AG08396 (cell line): ENCODE results near the gene MINDY4.

Source experiments
- DNase-seq: peaks from one replicate; pipeline ENCODE4 v3.0.0; 2012; ENCODE audit warnings: low spot score, mixed read lengths

Gene MINDY4

DNA sequence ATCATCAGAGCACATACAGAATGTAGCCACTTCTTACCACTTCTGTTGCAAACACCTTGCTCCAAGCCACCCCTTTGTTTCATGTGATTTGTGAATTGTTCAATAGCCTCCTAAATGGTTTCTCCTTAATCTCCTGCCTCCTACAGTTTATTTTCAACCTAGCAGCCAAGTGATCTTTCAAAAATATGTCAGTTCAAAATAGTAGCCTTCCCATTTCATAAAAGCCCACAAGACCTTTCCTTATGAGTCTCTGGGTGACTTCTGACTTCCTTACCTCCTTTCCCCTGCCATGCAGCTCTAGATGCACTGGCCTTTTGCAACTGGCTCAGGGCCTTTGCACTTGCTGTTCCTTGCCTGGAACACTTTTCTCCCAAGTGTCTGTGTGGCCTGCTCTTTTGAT is 4.8 kb downstream of the MINDY4 start:
- no peak for DNase-seq

DNA sequence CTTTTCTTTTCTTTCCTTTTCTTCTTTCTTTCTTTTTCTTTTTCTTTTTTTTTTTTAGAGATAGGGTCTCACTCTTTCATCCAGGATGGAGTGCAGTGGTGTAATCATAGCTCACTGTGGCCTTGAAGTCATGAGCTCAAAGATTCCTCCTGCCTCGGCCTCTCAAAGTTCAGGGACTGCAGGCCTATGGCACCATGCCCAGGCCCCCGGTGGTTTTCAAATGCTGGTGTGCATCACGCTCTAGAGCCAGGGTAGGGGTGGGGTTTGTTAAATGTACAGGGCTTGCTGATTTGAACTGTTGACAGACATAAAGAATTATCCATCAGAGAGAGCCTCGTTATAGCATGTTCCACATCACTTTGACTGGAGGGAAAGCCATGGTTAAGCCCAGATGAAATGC is 5.8 kb downstream of the MINDY4 start:
- no peak for DNase-seq

DNA sequence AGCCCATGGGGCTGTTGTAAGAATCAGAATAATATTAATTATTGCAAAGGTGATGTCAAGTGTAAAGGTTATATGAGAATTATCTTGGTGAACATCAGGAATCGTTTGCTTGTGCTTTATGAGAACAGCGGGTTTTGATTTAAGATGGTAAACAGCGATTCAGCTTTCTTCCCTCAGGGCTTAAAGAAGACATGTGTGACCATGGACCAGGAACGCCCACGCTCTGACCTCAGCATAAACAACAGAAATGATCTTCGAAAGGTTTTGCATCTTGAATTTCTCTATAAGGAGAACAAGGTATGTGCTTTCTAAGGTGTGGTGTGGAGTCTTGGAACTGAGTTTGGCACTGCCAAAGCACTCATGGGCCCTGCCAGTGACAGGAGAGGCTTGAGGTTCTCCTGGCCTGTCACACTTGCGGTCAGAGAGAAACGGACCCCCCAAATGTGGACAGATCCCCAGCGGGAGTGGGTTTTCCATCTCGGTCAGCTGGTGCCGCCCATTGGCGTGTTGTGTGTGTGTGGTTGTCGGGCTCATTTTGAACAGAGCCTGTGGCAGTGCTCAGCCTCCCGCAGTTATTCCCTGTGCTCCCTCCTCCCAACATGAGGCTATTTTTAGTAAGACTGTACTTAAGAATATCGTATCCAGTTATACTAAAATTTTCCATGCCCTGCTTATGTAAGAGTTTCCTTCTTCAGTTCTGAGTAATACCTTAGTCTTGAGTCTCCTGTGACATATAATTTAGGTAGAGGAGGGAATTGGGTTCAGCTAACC is 7.2 kb downstream of the MINDY4 start:
- no peak for DNase-seq

- DNase-seq = no peak
These were observed 8.4 kb downstream of the MINDY4 start for GRCh38 chr7:30779574-30779973.

- no peak for DNase-seq
These were observed 9.7 kb downstream of the MINDY4 start for GRCh38 chr7:30780941-30781340.

DNA sequence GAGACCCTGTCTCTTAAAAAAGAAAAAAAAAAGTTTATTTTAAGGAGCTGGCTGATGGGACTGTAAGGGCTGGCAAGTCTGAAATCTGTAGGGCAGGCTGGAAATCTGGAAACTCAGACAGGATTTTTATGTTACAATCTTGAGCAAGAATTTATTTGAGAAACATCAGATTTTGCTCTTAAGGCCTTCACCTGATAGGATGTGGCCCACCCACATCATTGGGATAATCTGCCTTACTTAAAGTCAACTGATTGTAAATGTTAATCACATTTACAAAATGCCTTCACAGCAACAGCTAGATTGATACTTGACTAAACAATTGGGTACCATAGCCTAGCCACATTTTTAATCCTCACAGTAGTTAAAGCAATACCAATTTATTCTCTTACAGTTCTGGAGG is 11.5 kb downstream of the MINDY4 start:
- DNase-seq = no peak

GRCh38 chr7:30785786-30786185 is 14.6 kb downstream of the MINDY4 start:
- DNase-seq = no peak

DNA sequence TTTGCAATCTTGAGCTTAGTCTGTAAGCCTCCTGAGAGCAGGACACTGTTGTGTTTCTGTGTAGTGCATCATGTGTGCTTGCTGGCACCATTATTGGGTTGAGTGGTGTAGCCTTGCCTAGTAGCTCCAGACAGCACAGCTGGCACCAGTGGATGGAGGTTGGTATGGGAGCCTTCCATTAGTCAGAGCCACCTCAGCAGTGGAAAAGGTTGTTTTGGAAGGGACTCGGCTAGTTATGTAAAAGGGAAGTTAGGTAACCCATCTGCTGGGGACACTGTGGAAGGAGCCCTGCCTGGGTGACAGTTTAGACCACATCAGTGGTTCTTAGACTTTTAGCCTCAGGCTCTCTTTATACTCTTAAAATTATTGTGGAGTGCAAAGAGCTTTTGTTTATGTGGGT is 16.3 kb downstream of the MINDY4 start:
- DNase-seq = no peak

- DNase-seq = no peak
These were observed 17.6 kb downstream of the MINDY4 start for GRCh38 chr7:30788640-30789333.

DNA sequence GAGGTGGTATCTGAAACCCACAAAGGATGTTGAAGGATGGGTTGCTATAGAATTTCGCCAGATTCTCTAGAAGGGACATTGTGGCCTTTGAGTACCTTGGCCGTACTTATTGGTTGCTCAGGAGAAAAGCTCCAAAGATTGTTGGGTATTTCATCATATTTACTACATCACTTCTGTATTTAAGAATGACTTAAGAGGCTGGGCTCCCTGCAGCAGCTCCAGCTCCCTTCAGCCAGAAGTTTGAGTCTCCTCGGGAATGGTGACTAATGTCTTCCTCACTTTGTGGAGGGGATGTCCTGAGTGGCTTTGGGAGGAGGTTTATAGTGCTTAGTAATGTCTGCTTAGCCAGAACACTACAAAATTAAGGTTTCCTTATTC is 18.1 kb downstream of the MINDY4 start:
- peak; percentile 79 for DNase-seq

DNA sequence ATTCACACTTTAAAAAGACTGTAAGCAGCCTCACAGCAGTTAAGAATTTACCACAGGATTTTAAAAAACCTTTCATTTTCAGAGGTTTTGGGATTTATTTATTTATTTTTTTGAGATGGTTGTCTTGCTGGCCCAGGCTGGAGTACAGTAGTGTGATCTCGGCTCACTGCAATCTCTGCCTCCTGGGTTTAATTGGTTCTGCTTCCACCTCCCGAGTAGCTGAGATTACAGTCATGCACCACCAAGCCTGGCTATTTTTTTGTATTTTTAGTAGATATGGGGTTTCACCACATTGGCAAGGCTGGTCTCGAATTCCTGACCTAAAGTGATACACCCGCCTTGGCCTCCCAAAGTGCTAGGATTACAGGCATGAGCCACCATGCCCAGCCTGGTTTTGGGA is 19.1 kb downstream of the MINDY4 start:
- no peak for DNase-seq

DNA sequence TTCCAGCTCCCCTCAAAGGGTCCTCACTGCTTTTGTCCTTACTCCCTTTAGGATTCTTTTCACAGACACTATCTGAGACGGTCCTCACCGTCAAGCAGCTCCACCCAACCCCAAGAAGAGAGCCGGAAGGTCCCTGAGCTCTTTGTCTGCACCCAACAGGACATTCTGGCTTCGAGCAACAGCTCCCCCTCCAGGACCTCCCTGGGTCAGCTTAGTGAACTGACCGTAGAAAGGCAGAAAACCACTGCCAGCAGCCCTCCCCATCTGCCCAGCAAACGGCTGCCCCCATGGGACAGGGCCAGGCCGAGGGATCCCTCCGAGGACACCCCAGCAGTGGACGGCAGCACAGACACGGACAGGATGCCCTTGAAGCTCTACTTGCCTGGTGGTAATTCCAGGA is 19.9 kb downstream of the MINDY4 start:
- DNase-seq = no peak

DNA sequence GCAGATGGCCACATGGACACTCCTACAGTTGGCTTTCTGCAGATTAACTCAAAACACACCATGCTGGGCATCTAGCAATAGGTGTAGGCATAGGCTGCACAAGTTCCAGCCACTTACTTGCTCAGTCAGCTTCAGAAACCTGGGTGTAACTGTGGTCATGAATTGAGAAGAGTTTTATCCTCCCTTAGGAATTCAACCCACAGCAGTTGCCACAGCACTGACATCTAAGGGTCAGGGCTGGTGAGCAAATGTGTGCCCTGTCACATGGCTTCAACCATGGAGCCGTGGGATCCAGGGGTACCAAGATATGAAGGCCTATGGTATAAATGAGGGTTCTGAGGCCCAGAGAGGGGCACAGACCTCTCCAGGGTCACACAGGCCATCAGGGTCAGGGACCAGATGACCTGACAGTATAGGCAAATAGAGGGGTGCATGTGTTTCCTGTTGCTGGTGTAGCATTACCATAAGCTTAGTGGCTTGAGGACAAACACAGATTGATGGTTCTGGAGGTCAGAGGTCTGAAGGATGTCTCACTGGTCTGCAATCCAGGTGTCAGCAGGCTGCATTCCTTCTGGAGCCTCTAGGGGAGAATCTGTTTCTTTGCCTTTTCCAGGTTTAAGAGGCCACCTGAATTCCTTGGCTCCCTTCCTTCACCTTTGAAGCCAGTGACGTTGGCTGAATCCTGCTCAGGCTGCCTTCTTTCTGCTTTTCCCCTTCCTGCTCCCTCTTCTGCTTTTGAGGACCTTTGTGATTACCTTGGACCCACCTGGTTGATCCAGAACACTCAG is 24.1 kb downstream of the MINDY4 start:
- DNase-seq = no peak

GRCh38 chr7:30796105-30796869 is 25.1 kb downstream of the MINDY4 start:
- DNase-seq = peak; percentile 34

GRCh38 chr7:30797176-30798040 is 26.2 kb downstream of the MINDY4 start:
- DNase-seq = no peak

- DNase-seq = peak; percentile 66
These were observed 28.2 kb downstream of the MINDY4 start for GRCh38 chr7:30799206-30799975.

DNA sequence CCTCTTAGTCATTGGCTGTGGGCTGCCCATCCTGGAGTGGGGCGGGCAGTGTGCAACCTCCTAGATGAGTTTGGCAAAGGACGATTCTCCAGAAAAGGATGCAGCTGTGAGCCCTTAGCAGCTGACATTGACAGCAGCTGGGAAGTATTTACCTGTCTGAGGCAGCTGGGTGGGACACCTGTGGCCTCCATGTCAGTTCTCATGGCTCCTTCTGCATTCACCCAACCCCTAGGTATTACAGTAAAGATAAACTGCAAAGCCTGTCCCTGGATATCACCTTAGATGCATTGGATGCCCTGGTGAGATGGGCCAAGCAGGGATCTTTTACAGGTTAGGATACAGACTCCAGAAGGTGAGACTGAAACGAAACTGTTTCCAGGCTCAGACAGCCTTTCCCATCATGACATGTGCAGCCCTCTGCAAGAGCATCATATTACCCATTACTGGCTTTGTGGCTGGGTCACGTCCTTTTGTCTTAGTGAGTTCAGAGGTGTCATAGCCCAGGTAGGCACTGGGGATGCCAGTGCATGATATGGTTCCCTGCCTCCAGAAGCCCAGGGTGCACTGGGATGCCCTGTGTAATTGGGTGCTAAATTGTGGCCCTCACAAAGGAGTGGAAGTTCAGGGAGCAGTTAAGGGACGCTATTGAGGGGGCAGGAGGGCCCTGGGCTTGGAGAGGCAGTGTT is 28.9 kb downstream of the MINDY4 start:
- DNase-seq = no peak

GRCh38 chr7:30800785-30801252 is 29.6 kb downstream of the MINDY4 start:
- DNase-seq = peak; percentile 68

- no peak for DNase-seq
These were observed 31.6 kb downstream of the MINDY4 start for GRCh38 chr7:30802812-30803211.
